Calu3 (cell line): ENCODE data around the gene SLC5A10. TPM values are rescaled to one million over a fixed set of nuclear protein-coding genes. Genes with fewer than 3 reads are reported as not detected.

Experiments
- BruUV-seq: library from RNA; stranded (reverse); fragments of 400-500 nt; replicated peaks from 2 replicates; lab custom pipeline; 2021; lab: Mats Ljungman, UMichigan
- CTCF ChIA-PET: fragments of 300-600 bp; sonication (Branson Sonifier 250); formaldehyde crosslinking; loops from one replicate; lab custom pipeline; 2022; ENCODE audit warnings: antibody characterized with exemption; lab: Charles Lee
- DNase-seq: peaks from one replicate; pipeline ENCODE4 v3.0.0; 2022
- H3K27ac Mint-ChIP-seq: one replicate; pipeline ENCODE4 v1.8.0; 2022; ENCODE audit warnings: mixed read lengths; ENCODE audit not compliant: unreplicated experiment
- H3K27me3 Mint-ChIP-seq: one replicate; pipeline ENCODE4 v1.8.0; 2022; ENCODE audit warnings: mixed read lengths; ENCODE audit not compliant: unreplicated experiment
- H3K36me3 Mint-ChIP-seq: one replicate; pipeline ENCODE4 v1.8.0; 2022; ENCODE audit warnings: mild to moderate bottlenecking, moderate library complexity, mixed read lengths; ENCODE audit not compliant: insufficient read depth, unreplicated experiment
- H3K4me1 Mint-ChIP-seq: one replicate; pipeline ENCODE4 v1.8.0; 2022; ENCODE audit warnings: mild to moderate bottlenecking, low read depth, mixed read lengths; ENCODE audit not compliant: unreplicated experiment
- H3K4me3 Mint-ChIP-seq: one replicate; pipeline ENCODE4 v1.8.0; 2022; ENCODE audit warnings: mild to moderate bottlenecking, low read depth, moderate library complexity, mixed read lengths; ENCODE audit not compliant: unreplicated experiment
- H3K9me3 Mint-ChIP-seq: one replicate; pipeline ENCODE4 v1.8.0; 2022; ENCODE audit warnings: low read depth, mixed read lengths; ENCODE audit not compliant: unreplicated experiment
- intact Hi-C: fragments of 100-400 bp; cut with micrococcal nuclease; formaldehyde crosslinking; loops from one replicate; pipeline ENCODE4 v1.10.0; 2022; ENCODE audit not compliant: unreplicated experiment
- total RNA-seq: library from RNA; stranded (reverse); gene quantifications from 2 replicates; pipeline ENCODE4 v1.2.3, GENCODE V29; 2022
- TF ChIP-seq, protein P1 (sequence below): fragments of 200-600 bp; IDR thresholded peaks from one replicate; pipeline ENCODE4 v1.8.0; 2022; ENCODE audit warnings: antibody characterized with exemption; ENCODE audit not compliant: unreplicated experiment

SLC5A10 gene
- total RNA-seq, 1 experiment from 2014 or later, result not detected

GRCh38 chr17:19017401-19017800 lies 65.4 kb downstream of the SLC5A10 start:
- DNase-seq, result no peak
- no peaks in the 10 kb centered on the region for H3K27me3 Mint-ChIP-seq
- H3K36me3 Mint-ChIP-seq, result no peaks in the 10 kb centered on the region
- peaks cover 8% of the 10 kb centered on the region for H3K4me1 Mint-ChIP-seq
- no peaks in the 10 kb centered on the region for H3K9me3 Mint-ChIP-seq
- CTCF ChIA-PET, result no interaction called here
- BruUV-seq, result no TSS peak
- intact Hi-C loops, result no loop called here
- TF ChIP-seq, protein P1, sequence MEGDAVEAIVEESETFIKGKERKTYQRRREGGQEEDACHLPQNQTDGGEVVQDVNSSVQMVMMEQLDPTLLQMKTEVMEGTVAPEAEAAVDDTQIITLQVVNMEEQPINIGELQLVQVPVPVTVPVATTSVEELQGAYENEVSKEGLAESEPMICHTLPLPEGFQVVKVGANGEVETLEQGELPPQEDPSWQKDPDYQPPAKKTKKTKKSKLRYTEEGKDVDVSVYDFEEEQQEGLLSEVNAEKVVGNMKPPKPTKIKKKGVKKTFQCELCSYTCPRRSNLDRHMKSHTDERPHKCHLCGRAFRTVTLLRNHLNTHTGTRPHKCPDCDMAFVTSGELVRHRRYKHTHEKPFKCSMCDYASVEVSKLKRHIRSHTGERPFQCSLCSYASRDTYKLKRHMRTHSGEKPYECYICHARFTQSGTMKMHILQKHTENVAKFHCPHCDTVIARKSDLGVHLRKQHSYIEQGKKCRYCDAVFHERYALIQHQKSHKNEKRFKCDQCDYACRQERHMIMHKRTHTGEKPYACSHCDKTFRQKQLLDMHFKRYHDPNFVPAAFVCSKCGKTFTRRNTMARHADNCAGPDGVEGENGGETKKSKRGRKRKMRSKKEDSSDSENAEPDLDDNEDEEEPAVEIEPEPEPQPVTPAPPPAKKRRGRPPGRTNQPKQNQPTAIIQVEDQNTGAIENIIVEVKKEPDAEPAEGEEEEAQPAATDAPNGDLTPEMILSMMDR, result no peak
- no peak overlapping the region for H3K27ac Mint-ChIP-seq
- H3K4me3 Mint-ChIP-seq, result no peak overlapping the region

GRCh38 chr17:19017804-19018599 lies 66.0 kb downstream of the SLC5A10 start:
- DNase-seq, result no peak
- no peaks in the 10 kb centered on the region for H3K9me3 Mint-ChIP-seq
- no peaks in the 10 kb centered on the region for H3K27me3 Mint-ChIP-seq
- CTCF ChIA-PET, result no interaction called here
- TF ChIP-seq, protein P1, result no peak
- intact Hi-C loops, result no loop called here
- H3K4me3 Mint-ChIP-seq, result no peak overlapping the region
- BruUV-seq, result no TSS peak
- no peaks in the 10 kb centered on the region for H3K36me3 Mint-ChIP-seq
- H3K27ac Mint-ChIP-seq, result no peak overlapping the region
- peaks cover 8% of the 10 kb centered on the region for H3K4me1 Mint-ChIP-seq

GRCh38 chr17:19018600-19018950 lies 66.6 kb downstream of the SLC5A10 start:
- no peaks in the 10 kb centered on the region for H3K9me3 Mint-ChIP-seq
- no peak overlapping the region for H3K27ac Mint-ChIP-seq
- H3K27me3 Mint-ChIP-seq, result no peaks in the 10 kb centered on the region
- H3K4me3 Mint-ChIP-seq, result no peak overlapping the region
- no peaks in the 10 kb centered on the region for H3K36me3 Mint-ChIP-seq
- no peak for DNase-seq
- CTCF ChIA-PET, result no interaction called here
- intact Hi-C loops, result no loop called here
- TF ChIP-seq, protein P1, result no peak
- no TSS peak for BruUV-seq
- H3K4me1 Mint-ChIP-seq, result peaks cover 8% of the 10 kb centered on the region

DNA sequence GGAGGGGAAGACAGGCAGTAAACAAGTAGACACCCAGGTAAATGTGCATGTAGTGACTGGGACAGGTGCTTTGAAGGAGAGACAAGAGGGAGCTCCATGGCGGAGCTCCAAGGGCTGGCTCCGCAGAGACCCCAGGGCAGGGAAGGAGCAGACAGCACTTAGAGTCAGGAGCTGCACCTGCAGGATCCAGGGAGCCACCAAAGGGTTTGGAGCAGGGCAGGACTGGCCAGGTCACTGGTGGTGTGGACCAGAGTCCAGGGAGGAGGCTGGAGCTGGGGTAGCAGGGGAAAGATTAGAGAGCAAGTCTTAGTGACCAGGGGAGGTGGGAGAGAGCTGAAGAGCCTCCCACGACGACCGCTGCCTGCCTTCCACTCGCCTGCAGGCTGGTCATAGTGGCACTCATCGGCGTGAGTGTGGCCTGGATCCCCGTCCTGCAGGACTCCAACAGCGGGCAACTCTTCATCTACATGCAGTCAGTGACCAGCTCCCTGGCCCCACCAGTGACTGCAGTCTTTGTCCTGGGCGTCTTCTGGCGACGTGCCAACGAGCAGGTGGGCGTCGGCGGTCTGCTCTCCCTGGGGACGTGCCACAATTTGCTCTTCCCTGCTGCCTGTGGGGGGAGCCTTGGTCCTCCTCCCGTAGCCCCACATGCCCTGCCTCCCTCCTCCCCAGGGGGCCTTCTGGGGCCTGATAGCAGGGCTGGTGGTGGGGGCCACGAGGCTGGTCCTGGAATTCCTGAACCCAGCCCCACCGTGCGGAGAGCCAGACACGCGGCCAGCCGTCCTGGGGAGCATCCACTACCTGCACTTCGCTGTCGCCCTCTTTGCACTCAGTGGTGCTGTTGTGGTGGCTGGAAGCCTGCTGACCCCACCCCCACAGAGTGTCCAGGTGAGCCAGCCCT lies 67.3 kb downstream of the SLC5A10 start:
- no peak for DNase-seq
- BruUV-seq, result no TSS peak
- H3K4me1 Mint-ChIP-seq, result peaks cover 8% of the 10 kb centered on the region
- TF ChIP-seq, protein P1, result no peak
- H3K27ac Mint-ChIP-seq, result no peak overlapping the region
- CTCF ChIA-PET, result no interaction called here
- H3K27me3 Mint-ChIP-seq, result no peaks in the 10 kb centered on the region
- no peaks in the 10 kb centered on the region for H3K36me3 Mint-ChIP-seq
- intact Hi-C loops, result no loop called here
- no peak overlapping the region for H3K4me3 Mint-ChIP-seq
- H3K9me3 Mint-ChIP-seq, result no peaks in the 10 kb centered on the region
